ENCODE measurements around the gene ASXL1. TPM values are rescaled to one million over a fixed set of nuclear protein-coding genes. Genes with fewer than 3 reads are reported as not detected.

Gene ASXL1
- total RNA-seq, 1 donor = 68.8 TPM

GRCh38 chr20:32478576-32478975 lies 120.4 kb downstream of the ASXL1 start:
- Histone ChIP-seq H4K20me1 (ENCODE audit: insufficient read depth, low read length) (peaks cover 52% of the 10 kb centered on the region), H3K79me2 (ENCODE audit: insufficient read depth, low read length) (peaks cover 71% of the 10 kb centered on the region), H3K9me3 (ENCODE audit: low read depth, low read length) (no peaks in the 10 kb centered on the region), H3K4me3 (ENCODE audit: insufficient read depth, low read length) (no peak overlapping the region), H2AFZ (ENCODE audit: low read length) (no peak overlapping the region), H3K4me1 (ENCODE audit: insufficient read depth, low read length) (peaks cover 25% of the 10 kb centered on the region), H3K27me3 (ENCODE audit: insufficient read depth, low read length) (no peaks in the 10 kb centered on the region), H3K36me3 (ENCODE audit: insufficient read depth, low read length) (no peaks in the 10 kb centered on the region), H3K27ac (ENCODE audit: low read depth, low read length) (no peak overlapping the region), H3K4me2 (ENCODE audit: insufficient read depth, low read length) (no peak overlapping the region)
- TF ChIP-seq CTCF (IDR thresholded peaks at IDR 0.05; ENCODE audit: extremely low read depth, low read depth, low read length) = no peak
- DNase-seq (ENCODE audit: insufficient read length, low spot score, missing footprints) = no peak

- peaks cover 66% of the 10 kb centered on the region for H3K79me2 ChIP-seq (ENCODE audit: insufficient read depth, low read length)
- H4K20me1 ChIP-seq (ENCODE audit: insufficient read depth, low read length) = peaks cover 51% of the 10 kb centered on the region
- TF ChIP-seq CTCF (IDR thresholded peaks at IDR 0.05; ENCODE audit: extremely low read depth, low read depth, low read length) = no peak
- no peak overlapping the region for H3K27ac ChIP-seq (ENCODE audit: low read depth, low read length)
- H3K36me3 ChIP-seq (ENCODE audit: insufficient read depth, low read length) = no peaks in the 10 kb centered on the region
- H3K4me1 ChIP-seq (ENCODE audit: insufficient read depth, low read length) = peaks cover 25% of the 10 kb centered on the region
- peak; percentile 56 for DNase-seq (ENCODE audit: insufficient read length, low spot score, missing footprints)
- H3K4me2 ChIP-seq (ENCODE audit: insufficient read depth, low read length) = no peak overlapping the region
- H3K4me3 ChIP-seq (ENCODE audit: insufficient read depth, low read length) = no peak overlapping the region
- no peaks in the 10 kb centered on the region for H3K27me3 ChIP-seq (ENCODE audit: insufficient read depth, low read length)
- no peak overlapping the region for H2AFZ ChIP-seq (ENCODE audit: low read length)
- no peaks in the 10 kb centered on the region for H3K9me3 ChIP-seq (ENCODE audit: low read depth, low read length)
Measured at GRCh38 chr20:32479012-32479411, 120.9 kb downstream of the ASXL1 start.

GRCh38 chr20:32479697-32480171 lies 121.6 kb downstream of the ASXL1 start:
- no peak for TF ChIP-seq CTCF (IDR thresholded peaks at IDR 0.05; ENCODE audit: extremely low read depth, low read depth, low read length)
- no peak overlapping the region for H3K27ac ChIP-seq (ENCODE audit: low read depth, low read length)
- H3K27me3 ChIP-seq (ENCODE audit: insufficient read depth, low read length) = no peaks in the 10 kb centered on the region
- no peak overlapping the region for H3K4me2 ChIP-seq (ENCODE audit: insufficient read depth, low read length)
- no peak overlapping the region for H2AFZ ChIP-seq (ENCODE audit: low read length)
- no peaks in the 10 kb centered on the region for H3K36me3 ChIP-seq (ENCODE audit: insufficient read depth, low read length)
- H3K4me1 ChIP-seq (ENCODE audit: insufficient read depth, low read length) = peaks cover 18% of the 10 kb centered on the region
- no peaks in the 10 kb centered on the region for H3K9me3 ChIP-seq (ENCODE audit: low read depth, low read length)
- H3K4me3 ChIP-seq (ENCODE audit: insufficient read depth, low read length) = no peak overlapping the region
- no peak for DNase-seq (ENCODE audit: insufficient read length, low spot score, missing footprints)
- H4K20me1 ChIP-seq (ENCODE audit: insufficient read depth, low read length) = peaks cover 47% of the 10 kb centered on the region
- H3K79me2 ChIP-seq (ENCODE audit: insufficient read depth, low read length) = peaks cover 60% of the 10 kb centered on the region

- Histone ChIP-seq H3K4me2 (ENCODE audit: insufficient read depth, low read length) (no peak overlapping the region), H3K79me2 (ENCODE audit: insufficient read depth, low read length) (peaks cover 60% of the 10 kb centered on the region), H3K27ac (ENCODE audit: low read depth, low read length) (no peak overlapping the region), H3K4me3 (ENCODE audit: insufficient read depth, low read length) (no peak overlapping the region), H3K36me3 (ENCODE audit: insufficient read depth, low read length) (no peaks in the 10 kb centered on the region), H3K4me1 (ENCODE audit: insufficient read depth, low read length) (peaks cover 10% of the 10 kb centered on the region), H3K9me3 (ENCODE audit: low read depth, low read length) (no peaks in the 10 kb centered on the region), H4K20me1 (ENCODE audit: insufficient read depth, low read length) (peaks cover 47% of the 10 kb centered on the region), H3K27me3 (ENCODE audit: insufficient read depth, low read length) (no peaks in the 10 kb centered on the region), H2AFZ (ENCODE audit: low read length) (no peak overlapping the region)
- TF ChIP-seq CTCF (IDR thresholded peaks at IDR 0.05; ENCODE audit: extremely low read depth, low read depth, low read length) = no peak
- peak; percentile 69 for DNase-seq (ENCODE audit: insufficient read length, low spot score, missing footprints)
Measured at GRCh38 chr20:32480371-32481241, 122.5 kb downstream of the ASXL1 start.

All from osteoblast (primary cell).